Activated naive CD8-positive, alpha-beta T cell treated with anti-CD3 and anti-CD28 coated beads for 36 hours (primary cell): ENCODE measurements around the gene TNFRSF1A. TPM values are rescaled to one million over a fixed set of nuclear protein-coding genes. Genes with fewer than 3 reads are reported as not detected.

Experiments
- DNase-seq: peaks from one replicate; pipeline ENCODE4 v3.0.0; 2021
- H3K27ac Mint-ChIP-seq: one replicate; pipeline ENCODE4 v1.8.0; 2022; ENCODE audit warnings: mild to moderate bottlenecking, moderate library complexity, mixed read lengths
- H3K27me3 Mint-ChIP-seq: one replicate; pipeline ENCODE4 v1.8.0; 2022; ENCODE audit warnings: mild to moderate bottlenecking, mixed read lengths
- H3K36me3 Mint-ChIP-seq: one replicate; pipeline ENCODE4 v1.8.0; 2021; ENCODE audit warnings: mild to moderate bottlenecking, mixed read lengths
- H3K4me1 Mint-ChIP-seq: one replicate; pipeline ENCODE4 v1.8.0; 2021; ENCODE audit warnings: mixed read lengths
- H3K4me3 Mint-ChIP-seq: one replicate; pipeline ENCODE4 v1.8.0; 2022; ENCODE audit warnings: mild to moderate bottlenecking, moderate library complexity, mixed read lengths
- H3K9me3 Mint-ChIP-seq: one replicate; pipeline ENCODE4 v1.8.0; 2022; ENCODE audit warnings: mixed read lengths
- total RNA-seq, 2 experiments: library from RNA; stranded (reverse); gene quantifications; one replicate each; pipeline ENCODE4 v1.2.3, GENCODE V29; 2021

The TNFRSF1A gene
- total RNA-seq, 2 experiments from 2014 or later, result 44.8 to 49.1 TPM

DNA sequence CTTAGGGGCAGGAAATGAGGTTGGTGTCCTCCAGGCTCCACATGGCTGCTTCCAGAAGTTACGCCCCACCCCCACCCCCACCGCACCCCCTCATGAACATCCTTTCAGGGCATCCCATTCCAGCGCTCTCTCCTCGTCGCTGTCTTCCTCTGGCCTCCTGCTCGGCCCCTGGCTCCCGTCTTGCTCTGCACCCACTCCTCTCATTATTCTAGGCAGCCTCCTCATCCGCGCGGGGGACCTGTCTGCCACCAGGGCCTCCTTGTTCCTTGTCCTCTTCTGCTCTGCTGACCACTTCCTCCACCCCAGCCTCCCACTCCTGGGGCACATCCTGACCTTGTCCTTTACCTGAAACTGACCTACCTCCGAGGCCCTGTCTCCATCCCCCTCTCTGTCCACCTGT, 61.2 kb downstream of the TNFRSF1A start:
- Mint-ChIP-seq H3K27ac (no peak overlapping the region), H3K4me1 (peaks cover 8% of the 10 kb centered on the region), H3K36me3 (no peaks in the 10 kb centered on the region), H3K9me3 (no peaks in the 10 kb centered on the region), H3K27me3 (peaks cover 43% of the 10 kb centered on the region), H3K4me3 (no peak overlapping the region)
- no peak for DNase-seq

DNA sequence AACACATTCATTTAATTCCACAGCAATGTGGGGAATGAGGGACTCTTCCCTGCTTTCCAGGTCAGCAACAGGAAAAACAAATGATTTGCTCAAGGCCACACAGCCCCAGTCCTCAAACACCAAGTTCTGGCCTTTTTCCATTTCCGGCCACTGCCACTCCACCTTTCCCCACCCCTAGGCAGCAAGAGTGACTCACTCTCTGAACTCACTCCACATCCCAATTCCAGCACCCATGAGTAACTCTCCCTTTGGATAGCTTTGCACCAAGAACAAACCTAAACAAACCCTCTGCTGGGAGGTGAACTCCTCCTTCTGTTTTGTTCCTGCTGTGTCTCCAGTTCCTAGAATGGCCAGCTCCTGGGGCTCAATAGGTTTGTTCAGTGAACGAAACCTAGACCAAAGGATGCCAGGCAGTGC, 61.8 kb downstream of the TNFRSF1A start:
- Mint-ChIP-seq H3K36me3 (no peaks in the 10 kb centered on the region), H3K9me3 (no peaks in the 10 kb centered on the region), H3K4me3 (no peak overlapping the region), H3K4me1 (peaks cover 7% of the 10 kb centered on the region), H3K27ac (no peak overlapping the region), H3K27me3 (peaks cover 49% of the 10 kb centered on the region)
- DNase-seq, result no peak

- no peak overlapping the region for H3K27ac Mint-ChIP-seq
- H3K36me3 Mint-ChIP-seq, result no peaks in the 10 kb centered on the region
- H3K4me1 Mint-ChIP-seq, result peaks cover 5% of the 10 kb centered on the region
- H3K4me3 Mint-ChIP-seq, result no peak overlapping the region
- no peak for DNase-seq
- H3K27me3 Mint-ChIP-seq, result peaks cover 52% of the 10 kb centered on the region
- no peaks in the 10 kb centered on the region for H3K9me3 Mint-ChIP-seq
Measured at GRCh38 chr12:6279631-6280030, 62.2 kb downstream of the TNFRSF1A start.

GRCh38 chr12:6279256-6279628, 62.6 kb downstream of the TNFRSF1A start:
- peaks cover 5% of the 10 kb centered on the region for H3K4me1 Mint-ChIP-seq
- no peaks in the 10 kb centered on the region for H3K9me3 Mint-ChIP-seq
- no peak for DNase-seq
- peaks cover 52% of the 10 kb centered on the region for H3K27me3 Mint-ChIP-seq
- no peak overlapping the region for H3K4me3 Mint-ChIP-seq
- no peak overlapping the region for H3K27ac Mint-ChIP-seq
- H3K36me3 Mint-ChIP-seq, result no peaks in the 10 kb centered on the region

Other genes with a start within 250 kb of the TNFRSF1A start
- gene VWF, start 217.4 kb downstream of the TNFRSF1A start, total RNA-seq, result under 1 TPM; 0.24 to 0.25 TPM
- gene CD9, start 141.7 kb downstream of the TNFRSF1A start, total RNA-seq, result 10 to 100 TPM; 16.2 to 18.1 TPM
- gene PLEKHG6, start 31.4 kb downstream of the TNFRSF1A start, total RNA-seq, result under 1 TPM; 0.10 to 0.52 TPM
- gene SCNN1A, start 33.5 kb upstream of the TNFRSF1A start, total RNA-seq, result 1 to 10 TPM; 2.7 to 3.7 TPM
- 1 to 10 TPM; 1.1 to 1.5 TPM for gene LTBR, start 42.1 kb upstream of the TNFRSF1A start, total RNA-seq
- gene CD27, start 102.9 kb upstream of the TNFRSF1A start, total RNA-seq, result 100 to 1,000 TPM; 175 to 181 TPM
- gene TAPBPL, start 110.0 kb upstream of the TNFRSF1A start, total RNA-seq, result 10 to 100 TPM; 23.7 to 26.6 TPM
- gene VAMP1, start 128.6 kb upstream of the TNFRSF1A start, total RNA-seq, result 10 to 100 TPM; 34.8 to 35.7 TPM
- 100 to 1,000 TPM; 311 to 312 TPM for gene MRPL51, start 151.2 kb upstream of the TNFRSF1A start, total RNA-seq
- 100 to 1,000 TPM; 167 to 171 TPM for gene NCAPD2, start 152.0 kb upstream of the TNFRSF1A start, total RNA-seq
- gene GAPDH, start 192.4 kb upstream of the TNFRSF1A start, total RNA-seq, result 1,000 to 10,000 TPM; 8,986 to 9,154 TPM
- gene IFFO1, start 214.0 kb upstream of the TNFRSF1A start, total RNA-seq, result 1 to 10 TPM; 7.2 to 8.1 TPM
- gene NOP2, start 226.2 kb upstream of the TNFRSF1A start, total RNA-seq, result 100 to 1,000 TPM; 151 to 153 TPM